Measurements from ENCODE around the gene WHRN.

The WHRN gene

GRCh38 chr9:114364134-114365041 is 140.9 kb downstream of the WHRN start:
- DNase-seq (ENCODE audit: low read depth), result no peak

- DNase-seq (ENCODE audit: low read depth), result no peak
Measured at GRCh38 chr9:114363424-114363823, 141.8 kb downstream of the WHRN start.

GRCh38 chr9:114362394-114362793 is 142.9 kb downstream of the WHRN start:
- DNase-seq (ENCODE audit: low read depth), result no peak

GRCh38 chr9:114361542-114361941 is 143.7 kb downstream of the WHRN start:
- no peak for DNase-seq (ENCODE audit: low read depth)

GRCh38 chr9:114359801-114360200 is 145.5 kb downstream of the WHRN start:
- DNase-seq (ENCODE audit: low read depth), result no peak

- no peak for DNase-seq (ENCODE audit: low read depth)
Measured at GRCh38 chr9:114357911-114358328, 147.4 kb downstream of the WHRN start.

- DNase-seq (ENCODE audit: low read depth), result no peak
Measured at GRCh38 chr9:114357360-114357759, 147.9 kb downstream of the WHRN start.

- DNase-seq (ENCODE audit: low read depth), result no peak
Measured at GRCh38 chr9:114356792-114357191, 148.5 kb downstream of the WHRN start.

- no peak for DNase-seq (ENCODE audit: low read depth)
Measured at GRCh38 chr9:114355821-114356220, 149.5 kb downstream of the WHRN start.
